NB4 (cell line): Measurements from ENCODE around the gene CELF5.

Source experiments
- CTCF ChIP-seq: IDR thresholded peaks from one replicate; pipeline ENCODE4 v1.5.1; 2012; ENCODE audit warnings: low read depth, low read length
- MYC ChIP-seq: IDR thresholded peaks from 2 replicates; pipeline ENCODE4 v1.6.1; 2011; ENCODE audit warnings: low read depth, low read length

GRCh38 chr19:3281026-3281425 is 56.6 kb downstream of the CELF5 start:
- TF ChIP-seq MYC (no peak), CTCF (no peak)
